Skin of body (tissue), 2 donors: ENCODE measurements around the gene TSC22D2. TPM values are rescaled to one million over a fixed set of nuclear protein-coding genes. Genes with fewer than 3 reads are reported as not detected.

Experiments
- DNase-seq: peaks from one replicate; lab custom pipeline; 2025; lab: John Stamatoyannopoulos, UW
- total RNA-seq: library from RNA; depleted of rRNA; stranded (reverse); fragments of >200 nt; gene quantifications from one replicate; pipeline ENCODE4 v1.2.3, GENCODE V29; 2014

Gene TSC22D2
- 28.0 TPM for total RNA-seq

GRCh38 chr3:150408221-150409124 is at the start of gene TSC22D2:
Gene TSC22D2 (plus strand): TSS chr3:150408298. CDS start chr3:150409351, 1,053 bp downstream.
- DNase-seq: peak; percentile 95

- no peak for DNase-seq
Observed at GRCh38 chr3:150359381-150359780, 48.7 kb upstream of the TSC22D2 start.

GRCh38 chr3:150360966-150361365 is 47.1 kb upstream of the TSC22D2 start:
- no peak for DNase-seq

GRCh38 chr3:150362515-150363302 is 45.4 kb upstream of the TSC22D2 start:
- no peak for DNase-seq

- no peak for DNase-seq
Observed at GRCh38 chr3:150363420-150363819, 44.7 kb upstream of the TSC22D2 start.

GRCh38 chr3:150365132-150365604 is 42.9 kb upstream of the TSC22D2 start:
- no peak for DNase-seq

GRCh38 chr3:150367757-150368156 is 40.3 kb upstream of the TSC22D2 start:
- DNase-seq: no peak

GRCh38 chr3:150370122-150370602 is 37.9 kb upstream of the TSC22D2 start:
- DNase-seq: peak; percentile 86

GRCh38 chr3:150370999-150371398 is 37.1 kb upstream of the TSC22D2 start:
- peak; percentile 78 for DNase-seq

GRCh38 chr3:150371741-150372254 is 36.3 kb upstream of the TSC22D2 start:
- peak; percentile 98 for DNase-seq

- DNase-seq: no peak
Observed at GRCh38 chr3:150372320-150372719, 35.8 kb upstream of the TSC22D2 start.

GRCh38 chr3:150372722-150373121 is 35.4 kb upstream of the TSC22D2 start:
- no peak for DNase-seq

GRCh38 chr3:150373234-150373875 is 34.7 kb upstream of the TSC22D2 start:
- DNase-seq: no peak

GRCh38 chr3:150374975-150375374 is 33.1 kb upstream of the TSC22D2 start:
- no peak for DNase-seq

- peak; percentile 70 for DNase-seq
Observed at GRCh38 chr3:150376001-150376848, 31.9 kb upstream of the TSC22D2 start.

GRCh38 chr3:150377601-150378300 is 30.3 kb upstream of the TSC22D2 start:
- DNase-seq: no peak

- no peak for DNase-seq
Observed at GRCh38 chr3:150378301-150378748, 29.8 kb upstream of the TSC22D2 start.

GRCh38 chr3:150379469-150379868 is 28.6 kb upstream of the TSC22D2 start:
- DNase-seq: no peak
